OCI-LY7 (cell line): ENCODE results near the gene CHODL.

ENCODE experiments used
- EZH2phosphoT487 ChIP-seq: fragments of 200-600 bp; sonication (generic); IDR thresholded peaks from 2 replicates; pipeline ENCODE4 v1.6.1; 2018; ENCODE audit warnings: low read depth, borderline replicate concordance, mild to moderate bottlenecking, mixed run types, antibody characterized with exemption, low read length, moderate library complexity, mixed read lengths
- TF ChIP-seq, protein P1 (sequence below): fragments of 200-600 bp; sonication (generic); conservative IDR thresholded peaks from 2 replicates; pipeline ENCODE4 v1.5.1; 2014; ENCODE audit warnings: mild to moderate bottlenecking, antibody characterized with exemption, low read length, moderate library complexity, mixed read lengths

- TF ChIP-seq, protein P1, sequence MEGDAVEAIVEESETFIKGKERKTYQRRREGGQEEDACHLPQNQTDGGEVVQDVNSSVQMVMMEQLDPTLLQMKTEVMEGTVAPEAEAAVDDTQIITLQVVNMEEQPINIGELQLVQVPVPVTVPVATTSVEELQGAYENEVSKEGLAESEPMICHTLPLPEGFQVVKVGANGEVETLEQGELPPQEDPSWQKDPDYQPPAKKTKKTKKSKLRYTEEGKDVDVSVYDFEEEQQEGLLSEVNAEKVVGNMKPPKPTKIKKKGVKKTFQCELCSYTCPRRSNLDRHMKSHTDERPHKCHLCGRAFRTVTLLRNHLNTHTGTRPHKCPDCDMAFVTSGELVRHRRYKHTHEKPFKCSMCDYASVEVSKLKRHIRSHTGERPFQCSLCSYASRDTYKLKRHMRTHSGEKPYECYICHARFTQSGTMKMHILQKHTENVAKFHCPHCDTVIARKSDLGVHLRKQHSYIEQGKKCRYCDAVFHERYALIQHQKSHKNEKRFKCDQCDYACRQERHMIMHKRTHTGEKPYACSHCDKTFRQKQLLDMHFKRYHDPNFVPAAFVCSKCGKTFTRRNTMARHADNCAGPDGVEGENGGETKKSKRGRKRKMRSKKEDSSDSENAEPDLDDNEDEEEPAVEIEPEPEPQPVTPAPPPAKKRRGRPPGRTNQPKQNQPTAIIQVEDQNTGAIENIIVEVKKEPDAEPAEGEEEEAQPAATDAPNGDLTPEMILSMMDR, result no peak
- TF ChIP-seq EZH2phosphoT487, result no peak
These were observed 22.3 kb upstream of the CHODL start for GRCh38 chr21:18222346-18222745.
